K562 (cell line): ENCODE results near the gene GATAD2B. TPM values are rescaled to one million over a fixed set of nuclear protein-coding genes. Genes with fewer than 3 reads are reported as not detected.

Experiments used
- ATAC-seq: fragments of 200-7000 bp; cut with Tn5 transposase; 3 replicates; pipeline ENCODE4 v1.9.1; 2020; ENCODE audit warnings: moderate library complexity
- BruUV-seq: library from RNA; stranded (reverse); fragments of 400-500 nt; replicated peaks from 2 replicates; lab custom pipeline; 2021; lab: Mats Ljungman, UMichigan
- CTCF ChIA-PET: fragments of 300-600 bp; formaldehyde crosslinking; extraction: SDS; loops from one replicate; lab custom pipeline; 2021; ENCODE audit warnings: low intra/inter-chr PET ratio; lab: Yijun Ruan, JAX
- POLR2A ChIA-PET: fragments of 300-600, 350-650 bp; sonication (Branson Sonifier 250); formaldehyde crosslinking; extraction: SDS; loops from one replicate; lab custom pipeline; 2021; ENCODE audit warnings: antibody characterized with exemption, inconsistent platforms; lab: Yijun Ruan, JAX
- DNase-seq, 4 experiments: peaks; one replicate each; pipeline versions ENCODE4 v3.0.0 to v3.0.0-alpha.2; 2011 to 2018; ENCODE audit warnings: low spot score in 3 of 4, mixed read lengths in 3 of 4; ENCODE audit errors: extremely low read depth in 1 of 4
- FAIRE-seq: peaks from 2 replicates; lab custom pipeline; 2011; peaks lifted over from hg19 to GRCh38; lab: Jason Lieb, UNC
- H2AFZ ChIP-seq: 2 replicates; pipeline ENCODE4 v1.6.0; 2011; ENCODE audit warnings: low read depth, low read length, control low read depth, inconsistent platforms
- H3K27ac ChIP-seq: fragments of 200-600 bp; 3 replicates; pipeline ENCODE4 v1.8.0; 2011; ENCODE audit warnings: low read depth, mild to moderate bottlenecking, control low read depth, inconsistent platforms, low read length, moderate library complexity, mixed read lengths; ENCODE audit errors: extremely low read depth
- H3K27me3 ChIP-seq, 2 experiments: fragments of 300-600 bp in 1 of 2; 2 replicates in 1 of 2; 3 replicates in 1 of 2; pipeline versions ENCODE4 v1.6.0 to v1.8.0; 2011; ENCODE audit warnings: inconsistent platforms in 2 of 2, low read length in 2 of 2, mild to moderate bottlenecking in 1 of 2, mixed read lengths in 1 of 2, moderate library complexity in 1 of 2; ENCODE audit not compliant: control insufficient read depth in 2 of 2, insufficient read depth in 2 of 2
- H3K36me3 ChIP-seq: fragments of 300-600 bp; 3 replicates; pipeline ENCODE4 v1.8.0; 2011; ENCODE audit warnings: mild to moderate bottlenecking, low read length, inconsistent platforms; ENCODE audit not compliant: control insufficient read depth, insufficient read depth
- H3K4me1 ChIP-seq, 2 experiments: fragments of 200-600 bp in 1 of 2; replicated peaks in 1 of 2; 2 replicates in 1 of 2; 3 replicates in 1 of 2; pipeline versions ENCODE4 v1.5.1 to v1.8.0; 2011; ENCODE audit warnings: inconsistent platforms in 2 of 2, low read length in 2 of 2, mild to moderate bottlenecking in 1 of 2, mixed read lengths in 1 of 2, moderate library complexity in 1 of 2; ENCODE audit not compliant: control insufficient read depth in 2 of 2, insufficient read depth in 2 of 2
- H3K4me2 ChIP-seq: 2 replicates; pipeline ENCODE4 v1.6.1; 2011; ENCODE audit warnings: low read length, control low read depth, inconsistent platforms, mixed read lengths; ENCODE audit not compliant: insufficient read depth
- H3K4me3 ChIP-seq: fragments of 200-600 bp; sonication (generic), shearing (Covaris generic); 2 replicates; pipeline ENCODE4 v1.5.1; 2016; ENCODE audit warnings: control low read depth, inconsistent platforms
- H3K79me2 ChIP-seq: fragments of 200-600 bp; 3 replicates; pipeline ENCODE4 v1.8.0; 2011; ENCODE audit warnings: low read length, inconsistent platforms; ENCODE audit not compliant: control insufficient read depth, insufficient read depth
- H3K9ac ChIP-seq, 2 experiments: 2 replicates each; pipeline versions ENCODE4 v1.6.0 to v1.6.1; 2011; ENCODE audit warnings: low read depth in 2 of 2, low read length in 2 of 2, control low read depth in 1 of 2, inconsistent platforms in 1 of 2, mild to moderate bottlenecking in 1 of 2, mixed read lengths in 1 of 2; ENCODE audit not compliant: insufficient read depth in 1 of 2
- H3K9me1 ChIP-seq: one replicate; pipeline ENCODE4 v1.6.0; 2011; ENCODE audit warnings: inconsistent platforms, mild to moderate bottlenecking, low read length, moderate library complexity; ENCODE audit not compliant: control insufficient read depth, insufficient read depth
- H3K9me3 ChIP-seq: replicated peaks from 2 replicates; pipeline ENCODE4 v1.5.1; 2011; ENCODE audit warnings: low read depth, low read length, inconsistent platforms; ENCODE audit not compliant: control insufficient read depth, insufficient read depth
- H4K20me1 ChIP-seq: replicated peaks from 2 replicates; pipeline ENCODE4 v1.6.1; 2011; ENCODE audit warnings: low read length, inconsistent platforms, mixed read lengths; ENCODE audit not compliant: control insufficient read depth, insufficient read depth
- FIP1L1 ChIP-seq: fragments of 200-400 bp; formaldehyde crosslinking; IDR thresholded peaks from 2 replicates; pipeline ENCODE4 v1.6.1; 2018; ENCODE audit warnings: mild to moderate bottlenecking, low read depth, low read length; ENCODE audit not compliant: poor library complexity, severe bottlenecking
- IRF2 ChIP-seq: sonication (generic); formaldehyde crosslinking; IDR thresholded peaks from 2 replicates; pipeline ENCODE4 v1.8.1; 2022; ENCODE audit warnings: mild to moderate bottlenecking, missing genetic modification reagents
- NRF1 ChIP-seq, 2 experiments: fragments of 450-650 bp; IDR thresholded peaks in 1 of 2; conservative IDR thresholded peaks in 1 of 2; 2 replicates each; pipeline ENCODE4 v1.6.1; 2014; ENCODE audit warnings: mild to moderate bottlenecking in 2 of 2
- PHB ChIP-seq: fragments of 250-450 bp; sonication (Bioruptor Pico); IDR thresholded peaks from 2 replicates; pipeline ENCODE4 v1.5.0; 2021
- RBBP5 ChIP-seq: fragments of 200-600 bp; sonication (generic); IDR thresholded peaks from 2 replicates; pipeline ENCODE4 v1.6.1; 2012; ENCODE audit warnings: borderline replicate concordance, mild to moderate bottlenecking, low read length, control low read depth, inconsistent platforms; ENCODE audit not compliant: insufficient read depth, poor library complexity, severe bottlenecking
- ZBTB8A ChIP-seq: fragments of 450-650 bp; IDR thresholded peaks from 2 replicates; pipeline ENCODE4 v1.6.1; 2018; ENCODE audit warnings: mild to moderate bottlenecking, moderate library complexity; ENCODE audit not compliant: partially characterized antibody
- WGBS: fragments of 100-300 bp; shearing (Covaris generic); methylation state at CpG from one replicate; pipeline ENCODE4 v1.1.6; 2016; ENCODE audit warnings: low coverage, mixed read lengths; ENCODE audit not compliant: insufficient coverage; ENCODE audit errors: missing lambda C conversion rate; 5-methylcytosine and 5-hydroxymethylcytosine counted together
- in situ Hi-C: fragments of 300-500 bp; cut with MboI; formaldehyde crosslinking; loops from 4 replicates; pipeline ENCODE4 v1.15.0; 2018; ENCODE audit warnings: inconsistent platforms, mixed read lengths
- intact Hi-C: fragments of 100-400 bp; cut with micrococcal nuclease; formaldehyde crosslinking; loops from 2 replicates; pipeline ENCODE4 v1.14.2; 2022
- polyA plus RNA-seq, 8 experiments: library from polyadenylated mRNA; depleted of rRNA in 4 of 8; stranded (reverse) in 5 of 8; unstranded in 3 of 8; fragments of >200 nt; fragmentation: Nextera tagmentation in 2 of 8; fragmentation: Illumina TruSeq in 1 of 8; extraction: Ambion mirVana in 2 of 8; extraction: Trizol in 1 of 8; gene quantifications; 2 replicates each; pipeline versions ENCODE4 v1.2.1 to v1.2.3, GENCODE V29; 2011 to 2014; ENCODE audit warnings: inconsistent platforms in 1 of 8, missing spikeins in 1 of 8
- total RNA-seq, 7 experiments: library from RNA; depleted of rRNA in 6 of 7; stranded (reverse); fragments of >200 nt in 6 of 7; fragmentation: Illumina TruSeq in 2 of 7; extraction: Trizol in 2 of 7; gene quantifications; 2 replicates each; pipeline versions ENCODE4 v1.2.1 to v1.2.3, GENCODE V29; 2011 to 2021; ENCODE audit warnings: low replicate concordance in 1 of 7
- TF ChIP-seq, protein P1 (sequence below): fragments of 450-650 bp; IDR thresholded peaks from 2 replicates; pipeline ENCODE4 v1.6.1; 2014; ENCODE audit warnings: low read depth, mild to moderate bottlenecking, moderate library complexity, borderline replicate concordance
- TF ChIP-seq, protein P2 (sequence below), 3 experiments: IDR thresholded peaks in 2 of 3; conservative IDR thresholded peaks in 1 of 3; 2 replicates each; pipeline ENCODE4 v1.5.1; 2011 to 2012; ENCODE audit warnings: low read length in 3 of 3, mild to moderate bottlenecking in 3 of 3, control low read depth in 2 of 3, improper control_type of control experiment in 1 of 3, inconsistent platforms in 1 of 3, low read depth in 1 of 3, mixed read lengths in 1 of 3, moderate library complexity in 1 of 3; ENCODE audit not compliant: insufficient read depth in 2 of 3

Gene GATAD2B
- total and polyA plus RNA-seq, 9 of the 15 experiments (the other 6 are each of a cell fraction or from before 2014, with no cell fraction given), result 1.5 to 40.2 (median 4.9) TPM

- POLR2A ChIA-PET, result interaction anchor here (0.9 to 1.5 kb wide), 4 partner anchors 9 to 163 kb away, joined by 3 to 6 read pairs (median 4); partner anchors contain the start of genes CRTC2 and RPS27
- Histone ChIP-seq H3K27ac (no peak overlapping the region), H2AFZ (no peak overlapping the region), H3K9me1 (no peaks in the 10 kb centered on the region), H3K9me3 (no peaks in the 10 kb centered on the region), H3K4me2 (no peak overlapping the region), H3K4me3 (no peak overlapping the region), H3K4me1 (no peaks in the 10 kb centered on the region; a peak in 1 of 5 replicates), H4K20me1 (no peaks in the 10 kb centered on the region), H3K27me3 (no peaks in the 10 kb centered on the region), H3K36me3 (peaks cover 36% of the 10 kb centered on the region), H3K79me2 (peaks cover 13% of the 10 kb centered on the region; the same call in 1 of the 3 replicates), H3K9ac (no peak overlapping the region)
- 64% methylated on average over 3 of the region's 6 CpGs for WGBS
- CTCF ChIA-PET, result no interaction called here
- in situ Hi-C loops, result no loop called here
- FAIRE-seq (no peak), DNase-seq (no peak), ATAC-seq (no peak)
- TF ChIP-seq, protein P1, sequence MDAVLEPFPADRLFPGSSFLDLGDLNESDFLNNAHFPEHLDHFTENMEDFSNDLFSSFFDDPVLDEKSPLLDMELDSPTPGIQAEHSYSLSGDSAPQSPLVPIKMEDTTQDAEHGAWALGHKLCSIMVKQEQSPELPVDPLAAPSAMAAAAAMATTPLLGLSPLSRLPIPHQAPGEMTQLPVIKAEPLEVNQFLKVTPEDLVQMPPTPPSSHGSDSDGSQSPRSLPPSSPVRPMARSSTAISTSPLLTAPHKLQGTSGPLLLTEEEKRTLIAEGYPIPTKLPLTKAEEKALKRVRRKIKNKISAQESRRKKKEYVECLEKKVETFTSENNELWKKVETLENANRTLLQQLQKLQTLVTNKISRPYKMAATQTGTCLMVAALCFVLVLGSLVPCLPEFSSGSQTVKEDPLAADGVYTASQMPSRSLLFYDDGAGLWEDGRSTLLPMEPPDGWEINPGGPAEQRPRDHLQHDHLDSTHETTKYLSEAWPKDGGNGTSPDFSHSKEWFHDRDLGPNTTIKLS, result no peak
- TF ChIP-seq NRF1 (conservative IDR thresholded peaks at IDR 0.05 in 1 of 2, IDR thresholded peaks at IDR 0.05 in 1 of 2) (no peak), IRF2 (CRISPR knock-in tag) (no peak), RBBP5 (no peak), PHB (CRISPR knock-in tag) (no peak), FIP1L1 (no peak), ZBTB8A (no peak)
- TF ChIP-seq, protein P2, sequence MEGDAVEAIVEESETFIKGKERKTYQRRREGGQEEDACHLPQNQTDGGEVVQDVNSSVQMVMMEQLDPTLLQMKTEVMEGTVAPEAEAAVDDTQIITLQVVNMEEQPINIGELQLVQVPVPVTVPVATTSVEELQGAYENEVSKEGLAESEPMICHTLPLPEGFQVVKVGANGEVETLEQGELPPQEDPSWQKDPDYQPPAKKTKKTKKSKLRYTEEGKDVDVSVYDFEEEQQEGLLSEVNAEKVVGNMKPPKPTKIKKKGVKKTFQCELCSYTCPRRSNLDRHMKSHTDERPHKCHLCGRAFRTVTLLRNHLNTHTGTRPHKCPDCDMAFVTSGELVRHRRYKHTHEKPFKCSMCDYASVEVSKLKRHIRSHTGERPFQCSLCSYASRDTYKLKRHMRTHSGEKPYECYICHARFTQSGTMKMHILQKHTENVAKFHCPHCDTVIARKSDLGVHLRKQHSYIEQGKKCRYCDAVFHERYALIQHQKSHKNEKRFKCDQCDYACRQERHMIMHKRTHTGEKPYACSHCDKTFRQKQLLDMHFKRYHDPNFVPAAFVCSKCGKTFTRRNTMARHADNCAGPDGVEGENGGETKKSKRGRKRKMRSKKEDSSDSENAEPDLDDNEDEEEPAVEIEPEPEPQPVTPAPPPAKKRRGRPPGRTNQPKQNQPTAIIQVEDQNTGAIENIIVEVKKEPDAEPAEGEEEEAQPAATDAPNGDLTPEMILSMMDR (IDR thresholded peaks at IDR 0.05 in 2 of 3, conservative IDR thresholded peaks at IDR 0.05 in 1 of 3; ENCODE audit: insufficient read depth in 2 of 3, low read depth in 1 of 3, low read length in 3 of 3), result peak in 1 of 3 experiments; percentile 17; a peak in 1 of 6 replicates
- intact Hi-C loops, result no loop called here
- TSS peak; percentile 25 for BruUV-seq
Observed at GRCh38 chr1:153827168-153827964, 95.4 kb downstream of the GATAD2B start.
